ENCODE data around the gene PDE3B. TPM values are rescaled to one million over a fixed set of nuclear protein-coding genes. Genes with fewer than 3 reads are reported as not detected.
"Not testable (repeated sequence)": the region's sequence is repeated elsewhere in the genome, so short reads cannot be mapped to it uniquely, and the experiment has no call there.

Gene PDE3B
- 1.7 and 3.6 TPM in 2 replicates for total RNA-seq

- no peak for DNase-seq (ENCODE audit: extremely low read depth, low read depth, low spot score)
These were observed at the start of gene PDE3B for GRCh38 chr11:14643697-14644225. Gene PDE3B (plus strand): TSS chr11:14643804. CDS start chr11:14644076, 272 bp downstream.

- not testable (repeated sequence) for DNase-seq (ENCODE audit: extremely low read depth, low read depth, low spot score)
These were observed 48.3 kb upstream of the PDE3B start for GRCh38 chr11:14595261-14595660.

- DNase-seq (ENCODE audit: extremely low read depth, low read depth, low spot score): no peak
These were observed 35.9 kb upstream of the PDE3B start for GRCh38 chr11:14607713-14608112.

GRCh38 chr11:14609902-14610301 lies 33.7 kb upstream of the PDE3B start:
- DNase-seq (ENCODE audit: extremely low read depth, low read depth, low spot score): no peak

GRCh38 chr11:14611939-14612338 lies 31.7 kb upstream of the PDE3B start:
- DNase-seq (ENCODE audit: extremely low read depth, low read depth, low spot score): no peak

GRCh38 chr11:14612694-14613093 lies 30.9 kb upstream of the PDE3B start:
- no peak for DNase-seq (ENCODE audit: extremely low read depth, low read depth, low spot score)

GRCh38 chr11:14614091-14614622 lies 29.4 kb upstream of the PDE3B start:
- no peak for DNase-seq (ENCODE audit: extremely low read depth, low read depth, low spot score)

- DNase-seq (ENCODE audit: extremely low read depth, low read depth, low spot score): no peak
These were observed 26.2 kb upstream of the PDE3B start for GRCh38 chr11:14617241-14618027.

- no peak for DNase-seq (ENCODE audit: extremely low read depth, low read depth, low spot score)
These were observed 25.5 kb upstream of the PDE3B start for GRCh38 chr11:14618060-14618459.

GRCh38 chr11:14619603-14620531 lies 23.7 kb upstream of the PDE3B start:
- no peak for DNase-seq (ENCODE audit: extremely low read depth, low read depth, low spot score)

GRCh38 chr11:14622223-14622954 lies 21.2 kb upstream of the PDE3B start:
- no peak for DNase-seq (ENCODE audit: extremely low read depth, low read depth, low spot score)

- no peak for DNase-seq (ENCODE audit: extremely low read depth, low read depth, low spot score)
These were observed 20.6 kb upstream of the PDE3B start for GRCh38 chr11:14623036-14623435.

GRCh38 chr11:14625586-14626205 lies 17.9 kb upstream of the PDE3B start:
- no peak for DNase-seq (ENCODE audit: extremely low read depth, low read depth, low spot score)

GRCh38 chr11:14626650-14627049 lies 17.0 kb upstream of the PDE3B start:
- no peak for DNase-seq (ENCODE audit: extremely low read depth, low read depth, low spot score)

GRCh38 chr11:14633506-14634224 lies 9.9 kb upstream of the PDE3B start:
- DNase-seq (ENCODE audit: extremely low read depth, low read depth, low spot score): not testable (repeated sequence)

GRCh38 chr11:14634813-14635212 lies 8.8 kb upstream of the PDE3B start:
- DNase-seq (ENCODE audit: extremely low read depth, low read depth, low spot score): no peak

GRCh38 chr11:14635546-14635945 lies 8.1 kb upstream of the PDE3B start:
- no peak for DNase-seq (ENCODE audit: extremely low read depth, low read depth, low spot score)

GRCh38 chr11:14636119-14636518 lies 7.5 kb upstream of the PDE3B start:
- DNase-seq (ENCODE audit: extremely low read depth, low read depth, low spot score): no peak

GRCh38 chr11:14637868-14638409 lies 5.7 kb upstream of the PDE3B start:
- DNase-seq (ENCODE audit: extremely low read depth, low read depth, low spot score): no peak

Data from glomerular endothelial cell (primary cell).